HG03565 (cell line): Measurements from ENCODE around the gene STK17A.

Experiments
- ATAC-seq: cut with Tn5 transposase; IDR thresholded peaks from one replicate; pipeline ENCODE4 v1.9.1; 2021; ENCODE audit warnings: mild to moderate bottlenecking, moderate library complexity; ENCODE audit not compliant: unreplicated experiment

Gene STK17A

GRCh38 chr7:43630482-43630881 lies 47.6 kb downstream of the STK17A start:
- ATAC-seq: no peak

GRCh38 chr7:43631559-43631958 lies 48.7 kb downstream of the STK17A start:
- ATAC-seq: no peak

GRCh38 chr7:43632746-43633145 lies 49.8 kb downstream of the STK17A start:
- ATAC-seq: no peak

GRCh38 chr7:43634384-43634783 lies 51.5 kb downstream of the STK17A start:
- no peak for ATAC-seq

GRCh38 chr7:43636093-43636492 lies 53.2 kb downstream of the STK17A start:
- ATAC-seq: no peak

GRCh38 chr7:43637114-43637806 lies 54.4 kb downstream of the STK17A start:
- no peak for ATAC-seq

GRCh38 chr7:43639858-43640491 lies 57.1 kb downstream of the STK17A start:
- ATAC-seq: no peak

GRCh38 chr7:43640679-43641078 lies 57.8 kb downstream of the STK17A start:
- no peak for ATAC-seq

- no peak for ATAC-seq
Measured at GRCh38 chr7:43642897-43643630, 60.2 kb downstream of the STK17A start.

GRCh38 chr7:43643846-43644245 lies 60.9 kb downstream of the STK17A start:
- no peak for ATAC-seq

- no peak for ATAC-seq
Measured at GRCh38 chr7:43645699-43646226, 62.9 kb downstream of the STK17A start.

- ATAC-seq: no peak
Measured at GRCh38 chr7:43646603-43647338, 63.9 kb downstream of the STK17A start.

- ATAC-seq: no peak
Measured at GRCh38 chr7:43647339-43647672, 64.4 kb downstream of the STK17A start.

- ATAC-seq: peak; percentile 18
Measured at GRCh38 chr7:43647673-43648472, 65.0 kb downstream of the STK17A start.

GRCh38 chr7:43648473-43649406 lies 65.8 kb downstream of the STK17A start:
- peak; percentile 42 for ATAC-seq

- ATAC-seq: peak; percentile 64
Measured at GRCh38 chr7:43649755-43650274, 66.9 kb downstream of the STK17A start.

- no peak for ATAC-seq
Measured at GRCh38 chr7:43650457-43651052, 67.6 kb downstream of the STK17A start.

GRCh38 chr7:43652364-43652763 lies 69.5 kb downstream of the STK17A start:
- no peak for ATAC-seq

- ATAC-seq: no peak
Measured at GRCh38 chr7:43653466-43653865, 70.6 kb downstream of the STK17A start.
